NB4 (cell line): ENCODE data around the gene MRPL14.

Experiments used
- POLR2A ChIP-seq: IDR thresholded peaks from 2 replicates; pipeline ENCODE4 v1.6.1; 2011; ENCODE audit warnings: mild to moderate bottlenecking; ENCODE audit not compliant: insufficient read length; ENCODE audit errors: extremely low read depth
- TF ChIP-seq, protein P1 (sequence below): IDR thresholded peaks from one replicate; pipeline ENCODE4 v1.5.1; 2012; ENCODE audit warnings: low read depth, low read length

DNA sequence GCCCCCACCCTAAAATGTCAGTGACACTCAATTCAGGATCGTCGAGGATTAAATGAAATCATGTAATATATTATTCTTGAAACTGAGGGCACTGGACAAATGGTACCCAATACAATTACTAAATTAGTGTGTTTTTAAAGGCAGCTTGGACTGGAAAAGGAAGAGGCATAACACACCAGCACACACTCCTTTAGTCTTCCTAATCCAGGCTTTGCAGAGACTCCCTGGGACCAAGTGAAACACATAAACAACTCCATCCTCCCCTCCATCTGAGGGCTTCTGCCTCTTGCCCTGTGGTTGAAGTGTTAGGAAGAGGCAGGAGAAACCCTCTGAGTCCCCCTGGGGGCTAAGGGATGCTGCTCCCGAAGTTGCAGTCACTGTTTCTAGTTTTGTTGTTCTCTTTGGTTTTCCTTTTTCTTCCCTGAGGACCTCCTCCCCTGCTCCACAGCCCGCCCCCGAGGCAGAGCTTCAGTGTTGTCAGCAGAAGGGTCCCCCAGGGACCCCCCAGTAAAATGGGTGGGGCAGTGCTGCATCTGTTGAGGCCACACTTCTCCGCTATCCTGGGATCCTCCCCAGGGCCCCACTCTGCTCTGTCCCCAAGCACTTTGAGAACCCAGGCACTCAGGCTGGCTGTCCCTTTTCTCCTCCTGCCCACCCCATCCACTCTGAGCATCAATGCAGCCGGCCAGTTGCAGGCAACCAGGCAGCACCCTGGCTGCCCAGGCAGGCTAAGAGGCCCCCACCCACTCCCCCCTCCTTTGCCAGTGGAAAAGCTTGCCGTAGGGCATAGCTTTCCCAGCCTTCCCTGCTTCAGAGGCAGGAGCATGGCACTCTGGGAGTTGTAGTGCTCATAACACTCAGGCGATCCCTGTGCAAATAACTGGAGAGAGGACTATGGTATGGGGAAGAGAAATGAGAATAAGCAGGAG lies 6.0 kb upstream of the MRPL14 start:
- TF ChIP-seq, protein P1, sequence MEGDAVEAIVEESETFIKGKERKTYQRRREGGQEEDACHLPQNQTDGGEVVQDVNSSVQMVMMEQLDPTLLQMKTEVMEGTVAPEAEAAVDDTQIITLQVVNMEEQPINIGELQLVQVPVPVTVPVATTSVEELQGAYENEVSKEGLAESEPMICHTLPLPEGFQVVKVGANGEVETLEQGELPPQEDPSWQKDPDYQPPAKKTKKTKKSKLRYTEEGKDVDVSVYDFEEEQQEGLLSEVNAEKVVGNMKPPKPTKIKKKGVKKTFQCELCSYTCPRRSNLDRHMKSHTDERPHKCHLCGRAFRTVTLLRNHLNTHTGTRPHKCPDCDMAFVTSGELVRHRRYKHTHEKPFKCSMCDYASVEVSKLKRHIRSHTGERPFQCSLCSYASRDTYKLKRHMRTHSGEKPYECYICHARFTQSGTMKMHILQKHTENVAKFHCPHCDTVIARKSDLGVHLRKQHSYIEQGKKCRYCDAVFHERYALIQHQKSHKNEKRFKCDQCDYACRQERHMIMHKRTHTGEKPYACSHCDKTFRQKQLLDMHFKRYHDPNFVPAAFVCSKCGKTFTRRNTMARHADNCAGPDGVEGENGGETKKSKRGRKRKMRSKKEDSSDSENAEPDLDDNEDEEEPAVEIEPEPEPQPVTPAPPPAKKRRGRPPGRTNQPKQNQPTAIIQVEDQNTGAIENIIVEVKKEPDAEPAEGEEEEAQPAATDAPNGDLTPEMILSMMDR = no peak
- no peak for TF ChIP-seq POLR2A
